IPS-18c (cell line): Measurements from ENCODE around the gene ARFIP2.
A peak's percentile ranks its signal among the peaks of the same experiment; 100 is the strongest.
"Not testable (repeated sequence)": the region's sequence is repeated elsewhere in the genome, so short reads cannot be mapped to it uniquely, and the experiment has no call there.

Experiments
- H3K4me3 ChIP-seq: 2 replicates; pipeline ENCODE4 v1.7.0; 2013; ENCODE audit warnings: low read depth, mild to moderate bottlenecking, low read length, moderate library complexity; ENCODE audit not compliant: insufficient read depth
- H3K9me3 ChIP-seq: one replicate; pipeline ENCODE4 v1.6.1; 2013; ENCODE audit warnings: mild to moderate bottlenecking, low read length, moderate library complexity; ENCODE audit not compliant: control insufficient read depth, insufficient read depth

Gene ARFIP2, protein sequence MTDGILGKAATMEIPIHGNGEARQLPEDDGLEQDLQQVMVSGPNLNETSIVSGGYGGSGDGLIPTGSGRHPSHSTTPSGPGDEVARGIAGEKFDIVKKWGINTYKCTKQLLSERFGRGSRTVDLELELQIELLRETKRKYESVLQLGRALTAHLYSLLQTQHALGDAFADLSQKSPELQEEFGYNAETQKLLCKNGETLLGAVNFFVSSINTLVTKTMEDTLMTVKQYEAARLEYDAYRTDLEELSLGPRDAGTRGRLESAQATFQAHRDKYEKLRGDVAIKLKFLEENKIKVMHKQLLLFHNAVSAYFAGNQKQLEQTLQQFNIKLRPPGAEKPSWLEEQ

DNA sequence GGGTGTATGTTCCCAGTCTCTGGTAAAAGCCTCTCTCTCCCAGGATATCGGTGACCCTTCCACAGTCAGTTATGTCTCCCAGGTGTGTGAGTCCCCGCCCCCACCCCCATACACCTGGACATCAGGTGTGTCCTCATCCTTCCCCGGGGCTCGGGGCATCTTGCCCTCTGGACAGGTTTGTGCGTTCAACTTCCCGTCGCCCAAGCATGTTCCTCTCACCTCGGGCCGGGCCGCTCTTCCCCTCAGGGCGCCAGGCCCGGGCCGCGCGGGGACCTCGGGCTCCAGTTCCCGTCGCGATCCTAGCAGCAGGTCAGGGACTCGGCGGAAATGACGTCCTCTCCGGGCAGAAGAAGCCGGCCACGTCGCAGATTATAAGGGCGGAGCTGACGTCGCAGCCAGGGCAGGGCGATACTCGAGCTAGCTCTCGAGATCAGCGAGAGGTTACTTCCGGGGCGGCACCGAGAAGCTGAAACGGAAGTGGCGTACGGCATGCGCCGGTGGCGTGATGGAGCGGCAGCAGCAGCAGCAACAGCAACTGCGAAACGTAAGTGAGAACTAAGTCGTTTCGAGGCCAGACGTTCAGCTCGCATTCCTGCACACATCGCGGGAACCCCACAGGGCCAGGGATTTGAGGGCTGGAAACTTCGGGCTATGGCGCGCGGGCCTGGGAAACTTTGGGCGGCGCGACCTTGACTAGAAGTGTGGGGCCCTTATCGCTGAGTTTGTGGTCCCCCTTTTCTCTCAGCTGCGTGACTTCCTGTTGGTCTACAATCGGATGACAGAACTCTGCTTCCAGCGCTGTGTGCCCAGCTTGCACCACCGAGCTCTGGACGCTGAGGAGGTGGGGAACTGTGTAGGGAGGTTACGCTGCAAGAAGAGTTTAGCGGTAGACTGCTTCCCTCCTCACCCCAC lies at the start of gene ARFIP2, which contains the start of gene TIMM10B:
Gene ARFIP2, minus strand, starts transcription at position 320 of the 912 bp plus-strand sequence. CDS start 910 bp downstream, outside the sequence.
Gene TIMM10B, plus strand, starts transcription at position 490 of the 912 bp plus-strand sequence. Its CDS starts 16 bp downstream, at position 506.
- Histone ChIP-seq H3K4me3 (peak within 1 kb of the TSS; percentile 99), H3K9me3 (peaks cover 2% of the 10 kb centered on the region)

GRCh38 chr11:6530848-6531247 lies 49.7 kb upstream of the ARFIP2 start:
- H3K9me3 ChIP-seq = no peaks in the 10 kb centered on the region

GRCh38 chr11:6529266-6529665 lies 48.1 kb upstream of the ARFIP2 start:
- Histone ChIP-seq H3K4me3 (no peak overlapping the region), H3K9me3 (no peaks in the 10 kb centered on the region)

More at GRCh38 chr11:6530848-6531247, 49.7 kb upstream of the ARFIP2 start:
- H3K4me3 ChIP-seq = no peak overlapping the region

- no peak overlapping the region for H3K4me3 ChIP-seq
- H3K9me3 ChIP-seq = no peaks in the 10 kb centered on the region
Measured at GRCh38 chr11:6526411-6527135, 45.4 kb upstream of the ARFIP2 start.

DNA sequence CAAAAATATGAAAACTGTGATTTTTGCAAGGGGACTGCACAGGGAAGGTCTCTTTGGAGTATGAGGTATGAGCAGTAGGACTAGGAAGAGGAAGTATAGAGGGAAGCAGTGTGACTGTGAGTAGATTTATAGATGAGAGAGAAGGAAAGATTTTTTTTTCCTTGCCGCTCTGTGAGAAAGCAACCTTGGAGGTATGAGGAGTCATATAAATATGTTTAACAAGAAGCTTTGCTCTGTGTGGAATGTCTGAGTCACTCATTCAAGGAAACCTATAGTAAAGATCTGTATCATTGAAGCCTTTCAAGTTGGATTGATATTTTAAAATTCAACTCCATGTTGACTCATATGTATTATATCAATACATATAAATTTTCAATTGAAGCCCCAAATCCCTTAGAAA lies 42.1 kb upstream of the ARFIP2 start:
- Histone ChIP-seq H3K9me3 (no peaks in the 10 kb centered on the region), H3K4me3 (no peak overlapping the region)

DNA sequence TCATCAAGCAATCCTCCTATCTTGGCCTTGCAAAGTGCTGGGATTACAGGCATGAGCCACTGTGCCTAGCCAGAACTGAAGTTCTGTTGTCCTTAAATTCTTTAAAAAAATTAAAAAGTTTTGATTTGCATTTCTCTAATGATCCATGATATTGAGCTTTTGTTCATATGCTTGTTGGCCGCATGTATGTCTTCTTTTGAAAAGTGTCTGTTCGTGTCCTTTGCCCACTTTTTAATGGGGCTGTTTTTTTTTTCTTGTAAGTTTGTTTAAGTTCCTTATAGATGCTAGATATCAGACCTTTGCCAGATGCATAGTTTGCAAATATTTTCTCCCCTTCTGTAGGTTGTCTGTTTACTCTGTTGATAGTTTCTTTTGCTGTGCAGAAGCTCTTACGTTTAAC lies 40.8 kb upstream of the ARFIP2 start:
- not testable (repeated sequence) for H3K9me3 ChIP-seq

GRCh38 chr11:6520265-6520664 lies 39.1 kb upstream of the ARFIP2 start:
- Histone ChIP-seq H3K9me3 (no peaks in the 10 kb centered on the region), H3K4me3 (no peak overlapping the region)

More for the DNA sequence above, 40.8 kb upstream of the ARFIP2 start:
- H3K4me3 ChIP-seq = not testable (repeated sequence)

DNA sequence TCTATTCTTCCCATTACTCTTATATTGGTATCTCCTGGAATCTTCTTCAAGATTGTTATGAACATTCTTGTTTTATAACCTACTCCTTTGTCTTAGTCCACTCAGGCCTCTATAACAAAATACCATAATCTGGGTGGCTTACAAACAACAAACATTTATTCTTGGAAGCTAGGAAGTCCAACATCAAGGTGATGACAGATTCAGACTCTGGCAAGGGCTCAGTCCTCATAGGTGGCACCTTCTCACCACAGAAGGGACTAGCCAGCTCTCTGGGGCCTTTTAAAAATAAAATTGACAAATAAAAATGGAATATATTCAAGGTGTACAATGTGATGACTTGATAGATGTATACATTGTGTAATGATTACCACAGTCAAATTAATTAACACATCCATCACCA lies 35.7 kb upstream of the ARFIP2 start:
- H3K4me3 ChIP-seq = no peak overlapping the region

DNA sequence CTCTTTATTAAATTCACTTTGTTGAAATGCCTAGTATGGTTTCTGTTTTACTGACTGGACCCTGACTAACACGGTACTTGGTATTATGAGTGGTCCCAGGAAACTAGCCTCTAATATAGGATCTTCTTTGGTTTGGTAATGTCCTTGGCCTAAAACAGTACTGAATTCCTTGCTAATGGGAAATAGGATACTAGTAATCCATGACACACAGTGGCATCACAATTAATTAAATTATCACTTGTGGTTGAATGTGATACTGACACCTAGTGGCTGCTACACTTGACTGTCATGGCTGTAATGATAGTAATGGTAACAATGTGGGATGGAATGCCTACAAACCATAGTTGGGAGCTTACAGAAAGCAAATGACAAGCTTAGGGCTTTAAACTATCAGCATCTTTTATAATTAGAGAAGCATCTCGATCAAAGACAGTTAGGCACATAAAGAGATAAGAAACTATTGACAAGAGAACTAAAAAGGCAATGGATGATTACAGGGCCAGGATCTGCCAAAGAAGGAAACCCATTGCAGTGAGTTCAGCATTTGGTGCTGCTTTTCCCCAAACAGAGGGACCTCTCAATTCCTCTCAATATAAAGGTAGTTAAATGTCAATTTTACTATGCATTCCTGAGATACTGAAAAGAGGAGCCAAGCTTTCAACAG lies 24.6 kb upstream of the ARFIP2 start:
- Histone ChIP-seq H3K4me3 (no peak overlapping the region), H3K9me3 (no peaks in the 10 kb centered on the region)

More for the DNA sequence above, 35.7 kb upstream of the ARFIP2 start:
- no peaks in the 10 kb centered on the region for H3K9me3 ChIP-seq

- H3K4me3 ChIP-seq = no peak overlapping the region
- H3K9me3 ChIP-seq = no peaks in the 10 kb centered on the region
Measured at GRCh38 chr11:6504166-6504565, 23.0 kb upstream of the ARFIP2 start.

- no peaks in the 10 kb centered on the region for H3K9me3 ChIP-seq
- H3K4me3 ChIP-seq = no peak overlapping the region
Measured at GRCh38 chr11:6502382-6502781, 21.3 kb upstream of the ARFIP2 start.

DNA sequence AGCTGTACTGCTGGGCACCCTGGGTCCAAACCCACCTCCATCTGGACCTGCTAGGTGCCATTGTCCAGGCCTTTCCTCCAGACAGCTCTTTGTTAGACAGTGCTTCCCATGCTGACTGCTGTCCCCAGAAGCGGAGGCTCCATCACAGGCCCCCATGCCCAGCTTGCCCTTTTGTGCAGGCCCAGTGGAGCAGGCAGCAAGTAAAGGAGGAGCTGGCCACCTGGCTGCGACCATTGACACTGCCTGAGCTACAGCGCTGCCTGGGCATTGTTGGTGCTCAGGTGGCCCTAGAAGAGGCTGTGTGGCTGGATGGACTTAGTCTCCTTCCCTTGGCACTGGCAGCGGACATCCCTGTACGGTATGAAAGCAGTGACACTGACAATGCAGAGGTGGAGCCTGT lies 17.4 kb upstream of the ARFIP2 start:
- Histone ChIP-seq H3K4me3 (no peak overlapping the region), H3K9me3 (no peaks in the 10 kb centered on the region)

DNA sequence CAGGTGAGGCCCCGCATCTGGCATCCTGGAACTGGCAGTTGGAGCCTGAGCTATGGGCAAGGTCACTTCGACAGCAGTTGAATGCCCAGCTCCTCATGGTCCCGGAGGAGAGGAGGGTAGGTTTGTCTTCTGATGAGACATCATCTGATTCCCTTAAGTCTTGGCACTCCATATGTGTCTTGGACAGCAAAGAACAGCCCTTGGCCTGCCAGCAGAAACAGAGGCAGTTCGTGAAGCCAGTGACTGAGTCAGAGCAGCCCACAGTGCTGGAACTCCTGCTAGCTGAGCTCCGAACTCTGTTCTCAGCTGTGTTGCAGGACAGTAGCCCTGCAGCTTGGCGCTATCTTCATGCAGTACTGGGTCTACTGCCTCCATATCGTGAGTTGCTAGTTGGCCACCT lies 17.0 kb upstream of the ARFIP2 start:
- Histone ChIP-seq H3K9me3 (no peaks in the 10 kb centered on the region), H3K4me3 (no peak overlapping the region)

- H3K4me3 ChIP-seq = peak within 1 kb of the TSS; percentile 36; the same call in 1 of the 2 replicates
- no peaks in the 10 kb centered on the region for H3K9me3 ChIP-seq
Measured at GRCh38 chr11:6497069-6497839, 16.1 kb upstream of the ARFIP2 start, which contains the start of gene DNHD1. Gene DNHD1, plus strand, starts transcription at chr11:6497280. Its CDS starts 936 bp downstream, at chr11:6498216.

DNA sequence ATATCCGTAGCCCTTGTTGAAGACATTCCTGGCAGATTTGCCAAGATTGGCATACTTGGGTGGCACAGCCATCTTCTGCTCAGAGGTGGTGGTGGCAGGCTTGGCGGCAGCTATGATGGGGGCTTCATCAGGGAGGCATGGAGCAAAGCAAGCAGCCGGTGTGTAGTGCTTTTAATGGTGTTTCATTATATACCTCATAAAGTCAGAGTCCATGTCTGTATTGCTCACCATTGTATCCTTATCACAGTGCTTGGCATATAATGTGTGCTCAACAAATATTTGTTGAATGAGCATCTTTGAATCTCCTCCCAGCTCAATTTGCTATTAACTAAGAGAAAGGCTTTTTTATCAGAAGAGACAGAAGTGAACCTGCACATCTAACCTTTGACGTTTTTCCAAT lies 8.2 kb upstream of the ARFIP2 start:
- Histone ChIP-seq H3K9me3 (no peaks in the 10 kb centered on the region), H3K4me3 (no peak overlapping the region)

DNA sequence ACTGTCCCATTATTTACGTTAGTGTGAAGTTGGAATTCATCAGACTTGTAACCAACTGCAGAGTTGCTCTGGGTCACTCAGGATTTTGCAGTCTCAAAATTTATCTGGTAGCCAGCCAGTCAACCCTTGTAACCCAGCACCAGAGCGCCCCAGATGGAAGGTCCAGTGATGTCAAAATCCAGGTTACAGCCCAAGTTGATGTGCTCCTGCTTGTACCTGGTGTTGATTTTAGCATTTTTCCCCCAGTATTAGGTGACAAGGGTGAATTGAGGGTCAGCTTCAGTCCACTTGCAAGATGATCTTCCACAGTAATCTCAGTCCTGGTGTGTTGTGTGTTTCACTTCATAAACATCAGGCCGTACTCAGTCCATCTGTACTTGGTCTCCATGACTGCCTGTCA lies 7.7 kb upstream of the ARFIP2 start:
- H3K4me3 ChIP-seq = no peak overlapping the region
- H3K9me3 ChIP-seq = no peaks in the 10 kb centered on the region
